BE2C (cell line): ENCODE measurements around the gene ZKSCAN5. TPM values are rescaled to one million over a fixed set of nuclear protein-coding genes. Genes with fewer than 3 reads are reported as not detected.

Source experiments
- DNase-seq: peaks from one replicate; pipeline ENCODE4 v3.0.0-alpha.2; 2020
- H3K27me3 ChIP-seq: fragments of 250-450 bp; sonication (Bioruptor Pico); 2 replicates; pipeline ENCODE4 v1.5.1; 2020; ENCODE audit warnings: mild to moderate bottlenecking
- H3K36me3 ChIP-seq: fragments of 250-450 bp; sonication (Bioruptor Pico); 2 replicates; pipeline ENCODE4 v1.5.1; 2020; ENCODE audit warnings: mild to moderate bottlenecking
- H3K4me1 ChIP-seq: fragments of 250-450 bp; sonication (Bioruptor Pico); 2 replicates; pipeline ENCODE4 v1.5.1; 2020
- H3K4me3 ChIP-seq: 2 replicates; pipeline ENCODE4 v1.5.1; 2011; ENCODE audit warnings: low read depth, low read length
- H3K9me3 ChIP-seq: fragments of 250-450 bp; sonication (Bioruptor Pico); 2 replicates; pipeline ENCODE4 v1.5.1; 2020
- polyA plus RNA-seq: library from polyadenylated mRNA; unstranded; fragments of >200 nt; gene quantifications from one replicate; pipeline ENCODE4 v1.2.1, GENCODE V29; 2012; ENCODE audit warnings: low read depth, missing spikeins; ENCODE audit not compliant: insufficient read length, insufficient read depth
- TF ChIP-seq, protein P1 (sequence below): IDR thresholded peaks from 2 replicates; pipeline ENCODE4 v1.5.1; 2012; ENCODE audit warnings: mild to moderate bottlenecking, low read depth, low read length

Gene ZKSCAN5
- polyA plus RNA-seq, result 21.0 TPM

- no peaks in the 10 kb centered on the region; the same call in 1 of the 2 replicates for H3K36me3 ChIP-seq
- TF ChIP-seq, protein P1, sequence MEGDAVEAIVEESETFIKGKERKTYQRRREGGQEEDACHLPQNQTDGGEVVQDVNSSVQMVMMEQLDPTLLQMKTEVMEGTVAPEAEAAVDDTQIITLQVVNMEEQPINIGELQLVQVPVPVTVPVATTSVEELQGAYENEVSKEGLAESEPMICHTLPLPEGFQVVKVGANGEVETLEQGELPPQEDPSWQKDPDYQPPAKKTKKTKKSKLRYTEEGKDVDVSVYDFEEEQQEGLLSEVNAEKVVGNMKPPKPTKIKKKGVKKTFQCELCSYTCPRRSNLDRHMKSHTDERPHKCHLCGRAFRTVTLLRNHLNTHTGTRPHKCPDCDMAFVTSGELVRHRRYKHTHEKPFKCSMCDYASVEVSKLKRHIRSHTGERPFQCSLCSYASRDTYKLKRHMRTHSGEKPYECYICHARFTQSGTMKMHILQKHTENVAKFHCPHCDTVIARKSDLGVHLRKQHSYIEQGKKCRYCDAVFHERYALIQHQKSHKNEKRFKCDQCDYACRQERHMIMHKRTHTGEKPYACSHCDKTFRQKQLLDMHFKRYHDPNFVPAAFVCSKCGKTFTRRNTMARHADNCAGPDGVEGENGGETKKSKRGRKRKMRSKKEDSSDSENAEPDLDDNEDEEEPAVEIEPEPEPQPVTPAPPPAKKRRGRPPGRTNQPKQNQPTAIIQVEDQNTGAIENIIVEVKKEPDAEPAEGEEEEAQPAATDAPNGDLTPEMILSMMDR, result no peak
- H3K4me3 ChIP-seq, result peak within 1 kb of the TSS; percentile 80
- peaks cover 5% of the 10 kb centered on the region; the same call in 1 of the 2 replicates for H3K4me1 ChIP-seq
- no peaks in the 10 kb centered on the region for H3K27me3 ChIP-seq
- H3K9me3 ChIP-seq, result no peaks in the 10 kb centered on the region
- peak; percentile 94 for DNase-seq
Observed at GRCh38 chr7:99504603-99505323, at the start of gene ZKSCAN5. TSS of gene ZKSCAN5 (plus strand) at chr7:99504662. CDS start at chr7:99506045, 1,383 bp downstream.

- no peak for DNase-seq
- H3K36me3 ChIP-seq, result peaks cover 90% of the 10 kb centered on the region
- no peak overlapping the region for H3K4me3 ChIP-seq
- TF ChIP-seq, protein P1, result no peak
- no peaks in the 10 kb centered on the region for H3K27me3 ChIP-seq
- no peaks in the 10 kb centered on the region for H3K9me3 ChIP-seq
- no peaks in the 10 kb centered on the region for H3K4me1 ChIP-seq
Observed at GRCh38 chr7:99455874-99456273, 48.6 kb upstream of the ZKSCAN5 start.

- Histone ChIP-seq H3K9me3 (no peaks in the 10 kb centered on the region), H3K27me3 (no peaks in the 10 kb centered on the region), H3K36me3 (peaks cover 90% of the 10 kb centered on the region), H3K4me1 (no peaks in the 10 kb centered on the region), H3K4me3 (no peak overlapping the region)
- DNase-seq, result no peak
- TF ChIP-seq, protein P1, result no peak
Observed at GRCh38 chr7:99456288-99456687, 48.2 kb upstream of the ZKSCAN5 start.

DNA sequence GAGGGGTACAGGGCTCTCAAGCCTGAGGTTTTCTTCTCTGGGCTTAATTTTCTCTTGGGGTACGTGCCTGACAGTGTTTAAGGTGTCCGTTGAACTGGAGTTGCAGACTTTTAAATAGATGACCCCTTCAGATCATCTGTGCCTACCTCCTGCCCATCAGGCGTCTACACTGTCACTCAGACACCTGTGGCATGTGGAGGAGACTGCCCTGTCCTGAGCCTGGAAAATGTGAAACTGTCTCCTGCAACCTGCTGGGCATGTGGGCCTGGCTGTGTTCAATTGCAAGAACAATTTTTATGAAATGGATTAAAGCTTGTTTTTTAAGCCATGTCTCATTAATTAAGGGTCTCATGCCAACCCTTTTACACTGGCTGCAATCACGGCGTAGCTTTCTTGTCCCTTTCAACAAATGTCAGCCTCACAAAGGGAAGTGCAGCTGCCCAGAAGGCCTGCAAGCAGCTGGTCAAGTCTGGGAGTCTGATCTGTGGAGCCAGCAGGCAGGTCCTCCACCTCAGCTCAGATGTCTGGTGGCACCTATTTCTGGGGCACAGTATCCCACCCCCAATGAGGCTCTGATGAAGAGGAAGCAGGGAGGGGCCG lies 47.3 kb upstream of the ZKSCAN5 start:
- Histone ChIP-seq H3K4me1 (no peaks in the 10 kb centered on the region), H3K9me3 (no peaks in the 10 kb centered on the region), H3K4me3 (no peak overlapping the region), H3K27me3 (no peaks in the 10 kb centered on the region), H3K36me3 (peaks cover 93% of the 10 kb centered on the region)
- no peak for DNase-seq
- TF ChIP-seq, protein P1, result no peak

DNA sequence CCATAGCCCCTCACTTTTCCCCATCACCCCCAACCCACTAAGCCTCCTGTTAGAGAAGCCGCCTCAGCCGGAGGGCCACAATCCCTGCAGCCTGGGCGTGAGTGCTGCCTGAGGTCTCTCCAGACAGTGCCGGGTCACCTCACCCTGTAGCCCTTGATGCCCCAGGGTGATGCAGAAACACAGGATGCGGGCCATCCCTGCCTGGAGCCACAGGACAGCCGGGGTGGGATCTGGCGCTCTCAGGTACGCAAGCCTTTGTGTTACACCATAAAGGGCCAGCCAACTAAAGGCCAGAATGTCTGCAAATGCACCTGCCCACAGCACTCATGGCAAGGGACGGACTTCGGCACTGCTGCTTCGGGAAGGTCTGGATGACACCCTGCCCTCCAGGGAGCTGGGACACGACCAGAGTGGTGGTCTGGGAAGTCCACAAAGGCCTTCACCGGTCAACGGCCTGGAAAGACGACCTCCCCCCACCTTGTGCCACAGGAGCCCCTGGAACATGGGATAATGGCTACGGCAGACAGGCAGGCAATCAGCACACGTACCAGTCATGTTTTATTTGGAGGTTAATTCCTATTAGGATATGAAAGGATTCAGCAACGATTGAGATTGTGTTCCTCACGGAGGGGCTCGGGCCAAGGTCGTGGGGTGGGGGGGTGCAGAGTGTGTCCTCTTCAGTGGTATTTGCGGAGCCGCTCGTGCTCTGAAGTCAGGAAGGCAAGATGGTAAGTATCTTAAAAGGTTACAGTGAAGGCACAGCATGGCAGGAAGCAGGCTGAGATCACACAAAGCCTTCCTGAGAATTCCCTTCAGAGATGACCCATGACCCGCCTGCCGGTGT lies 46.6 kb upstream of the ZKSCAN5 start:
- TF ChIP-seq, protein P1, result no peak
- no peak for DNase-seq
- Histone ChIP-seq H3K36me3 (peaks cover 93% of the 10 kb centered on the region), H3K27me3 (no peaks in the 10 kb centered on the region), H3K4me1 (no peaks in the 10 kb centered on the region), H3K9me3 (no peaks in the 10 kb centered on the region), H3K4me3 (no peak overlapping the region)
